ENCODE data around the gene DHRS12.

GRCh38 chr13:51793570-51794271, 10.2 kb downstream of the DHRS12 start:
- no peak for TF ChIP-seq CTCF (IDR thresholded peaks at IDR 0.05)
- TF ChIP-seq POLR2AphosphoS5 (IDR thresholded peaks at IDR 0.05), result no peak
